Measurements from ENCODE around the gene GPHN.
"Not testable (repeated sequence)": the region's sequence is repeated elsewhere in the genome, so short reads cannot be mapped to it uniquely, and the experiment has no call there.

Gene GPHN

GRCh38 chr14:67018720-67019119 is 510.8 kb downstream of the GPHN start:
- no peak for FAIRE-seq

GRCh38 chr14:67019796-67020195 is 511.8 kb downstream of the GPHN start:
- DNase-seq (ENCODE audit: low spot score) (no peak), FAIRE-seq (peak; percentile 88)

More at GRCh38 chr14:67018720-67019119, 510.8 kb downstream of the GPHN start:
- DNase-seq (ENCODE audit: low spot score) = no peak

- DNase-seq (ENCODE audit: low spot score) (no peak), FAIRE-seq (peak; percentile 40)
These were observed 524.2 kb downstream of the GPHN start for GRCh38 chr14:67031920-67032774.

GRCh38 chr14:67045440-67045839 is 537.5 kb downstream of the GPHN start:
- no peak for DNase-seq (ENCODE audit: low spot score)
- FAIRE-seq = no peak

- DNase-seq (ENCODE audit: low spot score) = no peak
- FAIRE-seq = peak; percentile 13
These were observed 542.9 kb downstream of the GPHN start for GRCh38 chr14:67050896-67051295.

- FAIRE-seq = no peak
- no peak for DNase-seq (ENCODE audit: low spot score)
These were observed 548.7 kb downstream of the GPHN start for GRCh38 chr14:67056684-67057083.

GRCh38 chr14:67059596-67059995 is 551.6 kb downstream of the GPHN start:
- FAIRE-seq = no peak
- no peak for DNase-seq (ENCODE audit: low spot score)

- FAIRE-seq = no peak
These were observed 552.6 kb downstream of the GPHN start for GRCh38 chr14:67060546-67060945.

GRCh38 chr14:67067070-67067814 is 559.3 kb downstream of the GPHN start:
- FAIRE-seq = peak; percentile 48
- not testable (repeated sequence) for DNase-seq (ENCODE audit: low spot score)

More at GRCh38 chr14:67060546-67060945, 552.6 kb downstream of the GPHN start:
- no peak for DNase-seq (ENCODE audit: low spot score)

- no peak for DNase-seq (ENCODE audit: low spot score)
- no peak for FAIRE-seq
These were observed 560.3 kb downstream of the GPHN start for GRCh38 chr14:67068251-67068650.

GRCh38 chr14:67071506-67071905 is 563.6 kb downstream of the GPHN start:
- no peak for DNase-seq (ENCODE audit: low spot score)
- FAIRE-seq = no peak

- DNase-seq (ENCODE audit: low spot score) = no peak
- peak; percentile 48 for FAIRE-seq
These were observed 570.0 kb downstream of the GPHN start for GRCh38 chr14:67077921-67078320.

- FAIRE-seq (no peak), DNase-seq (ENCODE audit: low spot score) (no peak)
These were observed 571.9 kb downstream of the GPHN start for GRCh38 chr14:67079846-67080245.

GRCh38 chr14:67108230-67108629 is 600.3 kb downstream of the GPHN start:
- FAIRE-seq (no peak), DNase-seq (ENCODE audit: low spot score) (no peak)

- peak; percentile 20 for FAIRE-seq
- no peak for DNase-seq (ENCODE audit: low spot score)
These were observed 603.1 kb downstream of the GPHN start for GRCh38 chr14:67111022-67111421.

- FAIRE-seq (peak; percentile 9), DNase-seq (ENCODE audit: low spot score) (no peak)
These were observed 604.4 kb downstream of the GPHN start for GRCh38 chr14:67112344-67112743.

GRCh38 chr14:67127174-67127573 is 619.2 kb downstream of the GPHN start:
- FAIRE-seq = no peak
- DNase-seq (ENCODE audit: low spot score) = no peak

GRCh38 chr14:67129768-67130167 is 621.8 kb downstream of the GPHN start:
- DNase-seq (ENCODE audit: low spot score) (no peak), FAIRE-seq (no peak)

- no peak for DNase-seq (ENCODE audit: low spot score)
- FAIRE-seq = no peak
These were observed 623.7 kb downstream of the GPHN start for GRCh38 chr14:67131691-67132090.

GRCh38 chr14:67133144-67133543 is 625.2 kb downstream of the GPHN start:
- no peak for FAIRE-seq
- no peak for DNase-seq (ENCODE audit: low spot score)

GRCh38 chr14:67133595-67134441 is 625.9 kb downstream of the GPHN start:
- FAIRE-seq = peak; percentile 9

More at GRCh38 chr14:67133595-67134441, 625.9 kb downstream of the GPHN start:
- no peak for DNase-seq (ENCODE audit: low spot score)
